Heart left ventricle (tissue), 13 donors: ENCODE measurements around the gene OR8B2.

ENCODE experiments used
- POLR2A ChIP-seq, 2 donors: fragments of 450-650 bp; IDR thresholded peaks; one replicate each; pipeline ENCODE4 v1.6.1; 2017; ENCODE audit warnings: antibody characterized with exemption in 2 of 2, mild to moderate bottlenecking in 2 of 2, moderate library complexity in 2 of 2
- TF ChIP-seq, protein P1 (sequence below), 12 donors: fragments of 200-600 bp; sonication (generic) in 4 of 12; IDR thresholded peaks; one replicate each; pipeline versions ENCODE4 v1.5.0 to v1.8.0; 2018 to 2022; ENCODE audit warnings: antibody characterized with exemption in 12 of 12, mild to moderate bottlenecking in 5 of 12
- donor health status: ischemic (EF 13 %, LVEDD 7.1; RV severe dilation, severe dysfunction).
- donor health status: DM: no; HTN: yes; CAD: no.
- donor health status: DM: no; HTN: no; CAD: no.
- donor health status: ischemic (EF 25% LVEDD 6.9; RV normal size, moderate dysfunction).
- donor health status: ischemic (EF 25% LVEDD 5.7; RV mildly dilated, moderate dysfunction).
- donor health status: ischemic (EF 35%, LVEDD 5.7; RV mildly dilated, moderate dysfunction).
- donor health status: nonischemic (EF 11% LVEDD 7.7; RV severe dilation, severe dysfunction).
- donor health status: DM: yes; HTN: yes; CAD: no.
- donor health status: PGD.
- donor health status: ischemic (EF 29% LVEDD 5.4; RV normal size, mild dysfunction).
- donor health status: nonischemic (EF 23%, LVEDD 6.1; RV moderate dilation, normal function).

DNA sequence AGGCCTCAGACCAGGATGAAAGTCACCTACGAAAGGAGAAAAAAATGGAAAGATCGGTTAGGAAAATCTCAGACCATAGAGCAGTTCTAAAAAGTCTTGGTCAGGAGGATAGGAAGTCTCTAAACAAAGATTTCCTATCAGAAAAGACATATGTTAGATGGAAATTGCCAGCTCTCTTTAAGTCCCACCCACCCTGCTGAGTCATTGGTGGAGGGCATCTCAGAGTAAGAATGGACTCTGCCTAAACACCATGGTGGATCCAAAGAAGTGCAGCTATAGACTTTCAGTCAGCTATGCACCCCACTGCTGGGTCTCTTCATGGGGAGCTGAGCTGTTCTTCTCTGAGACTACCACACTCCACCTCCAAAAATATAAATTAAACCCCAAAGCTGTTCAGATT, 3.7 kb downstream of the OR8B2 start:
- TF ChIP-seq POLR2A (IDR thresholded peaks at IDR 0.05), result no peak
- TF ChIP-seq, protein P1, sequence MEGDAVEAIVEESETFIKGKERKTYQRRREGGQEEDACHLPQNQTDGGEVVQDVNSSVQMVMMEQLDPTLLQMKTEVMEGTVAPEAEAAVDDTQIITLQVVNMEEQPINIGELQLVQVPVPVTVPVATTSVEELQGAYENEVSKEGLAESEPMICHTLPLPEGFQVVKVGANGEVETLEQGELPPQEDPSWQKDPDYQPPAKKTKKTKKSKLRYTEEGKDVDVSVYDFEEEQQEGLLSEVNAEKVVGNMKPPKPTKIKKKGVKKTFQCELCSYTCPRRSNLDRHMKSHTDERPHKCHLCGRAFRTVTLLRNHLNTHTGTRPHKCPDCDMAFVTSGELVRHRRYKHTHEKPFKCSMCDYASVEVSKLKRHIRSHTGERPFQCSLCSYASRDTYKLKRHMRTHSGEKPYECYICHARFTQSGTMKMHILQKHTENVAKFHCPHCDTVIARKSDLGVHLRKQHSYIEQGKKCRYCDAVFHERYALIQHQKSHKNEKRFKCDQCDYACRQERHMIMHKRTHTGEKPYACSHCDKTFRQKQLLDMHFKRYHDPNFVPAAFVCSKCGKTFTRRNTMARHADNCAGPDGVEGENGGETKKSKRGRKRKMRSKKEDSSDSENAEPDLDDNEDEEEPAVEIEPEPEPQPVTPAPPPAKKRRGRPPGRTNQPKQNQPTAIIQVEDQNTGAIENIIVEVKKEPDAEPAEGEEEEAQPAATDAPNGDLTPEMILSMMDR (IDR thresholded peaks at IDR 0.05), result no peak
